Right lobe of liver (tissue), 6 donors: Measurements from ENCODE around the gene CAMK2D. TPM values are rescaled to one million over a fixed set of nuclear protein-coding genes. Genes with fewer than 3 reads are reported as not detected.

Source experiments
- ATAC-seq, 4 donors: fragments of 200-7000 bp; cut with Tn5 transposase; one replicate each; pipeline ENCODE4 v1.9.1; 2020; ENCODE audit warnings: mild to moderate bottlenecking in 4 of 4, moderate library complexity in 4 of 4
- DNase-seq, 3 donors: peaks; one replicate each; pipeline ENCODE4 v3.0.0-alpha.2; 2020
- H3K27ac ChIP-seq, 3 donors: fragments of 200-600 bp; one replicate each; pipeline ENCODE4 v1.8.0; 2022
- H3K27me3 ChIP-seq, 2 donors: fragments of 200-600 bp; one replicate each; pipeline ENCODE4 v1.8.0; 2022
- H3K36me3 ChIP-seq, 4 donors: fragments of 200-600 bp; sonication (generic) in 1 of 4; one replicate each; pipeline versions ENCODE4 v1.5.1 to v1.8.0; 2017 to 2022; ENCODE audit warnings: control low read depth in 1 of 4
- H3K4me1 ChIP-seq, 4 donors: fragments of 200-600 bp; sonication (generic) in 1 of 4; one replicate each; pipeline versions ENCODE4 v1.5.1 to v1.8.0; 2017 to 2022; ENCODE audit warnings: control low read depth in 1 of 4
- H3K4me3 ChIP-seq, 3 donors: fragments of 200-600 bp; one replicate each; pipeline ENCODE4 v1.8.0; 2022
- H3K9me3 ChIP-seq, 4 donors: fragments of 200-600 bp; sonication (generic) in 1 of 4; one replicate each; pipeline versions ENCODE4 v1.5.1 to v1.8.0; 2017 to 2022; ENCODE audit warnings: control low read depth in 1 of 4
- POLR2A ChIP-seq: fragments of 450-650 bp; IDR thresholded peaks from one replicate; pipeline ENCODE4 v1.6.1; 2017; ENCODE audit warnings: antibody characterized with exemption, mild to moderate bottlenecking
- WGBS: methylation state at CpG from one replicate; pipeline ENCODE4 v1.1.6; 2018; ENCODE audit warnings: low coverage, low lambda C conversion rate; ENCODE audit not compliant: insufficient coverage; ENCODE audit errors: missing lambda C conversion rate; 5-methylcytosine and 5-hydroxymethylcytosine counted together
- intact Hi-C, 2 donors: fragments of 100-400 bp; cut with DNase I; formaldehyde crosslinking; loops; one replicate each; pipeline versions ENCODE4 v1.11.2 to v1.14.1; 2022
- total RNA-seq, 6 experiments: library from RNA; depleted of rRNA in 2 of 6; stranded (reverse); fragments of >200 nt in 2 of 6; fragmentation: NEBNext Ultra II Directional in 3 of 6; extraction: Animal tissue kit (Norgen Biotek cat#: 25700) in 3 of 6; gene quantifications; one replicate each; pipeline versions ENCODE4 v1.1.0 to v1.2.4, GENCODE V29; 2016 to 2023
- TF ChIP-seq, protein P1 (sequence below), 4 donors: fragments of 200-600 bp in 3 of 4; fragments of 450-650 bp in 1 of 4; IDR thresholded peaks; one replicate each; pipeline versions ENCODE4 v1.5.1 to v1.8.0; 2016 to 2022; ENCODE audit warnings: antibody characterized with exemption in 4 of 4, mild to moderate bottlenecking in 2 of 4
- donor health status: DM: no; HTN: yes; CAD: no.
- donor health status: DM: no; HTN: no; CAD: no.
- donor health status: DM: no; HTN: no; CAD: no.
- donor health status: DM: no; HTN: yes; CAD: no.
- donor health status: DM: no; HTN: yes; CAD: no.

The CAMK2D gene
- total RNA-seq, 6 experiments from 2014 or later: 17.0 to 30.6 (median 22.6) TPM

DNA sequence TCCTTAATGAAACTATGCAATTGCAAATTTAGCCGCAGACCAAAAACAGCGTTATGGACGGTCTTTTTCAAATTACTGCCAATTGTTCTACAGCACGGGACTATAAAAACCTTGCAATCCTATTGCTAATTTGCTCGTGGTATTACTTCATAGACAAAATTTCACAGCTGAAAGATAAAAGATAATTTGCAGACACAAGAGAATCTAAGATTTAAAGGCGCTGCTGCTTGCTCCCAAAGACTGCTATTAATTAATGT, 1.4 kb upstream of the CAMK2D start:
- WGBS: 5% methylated on average over 6 of the region's 6 CpGs
- no peaks in the 10 kb centered on the region for H3K9me3 ChIP-seq
- no peak for TF ChIP-seq POLR2A
- TF ChIP-seq, protein P1, sequence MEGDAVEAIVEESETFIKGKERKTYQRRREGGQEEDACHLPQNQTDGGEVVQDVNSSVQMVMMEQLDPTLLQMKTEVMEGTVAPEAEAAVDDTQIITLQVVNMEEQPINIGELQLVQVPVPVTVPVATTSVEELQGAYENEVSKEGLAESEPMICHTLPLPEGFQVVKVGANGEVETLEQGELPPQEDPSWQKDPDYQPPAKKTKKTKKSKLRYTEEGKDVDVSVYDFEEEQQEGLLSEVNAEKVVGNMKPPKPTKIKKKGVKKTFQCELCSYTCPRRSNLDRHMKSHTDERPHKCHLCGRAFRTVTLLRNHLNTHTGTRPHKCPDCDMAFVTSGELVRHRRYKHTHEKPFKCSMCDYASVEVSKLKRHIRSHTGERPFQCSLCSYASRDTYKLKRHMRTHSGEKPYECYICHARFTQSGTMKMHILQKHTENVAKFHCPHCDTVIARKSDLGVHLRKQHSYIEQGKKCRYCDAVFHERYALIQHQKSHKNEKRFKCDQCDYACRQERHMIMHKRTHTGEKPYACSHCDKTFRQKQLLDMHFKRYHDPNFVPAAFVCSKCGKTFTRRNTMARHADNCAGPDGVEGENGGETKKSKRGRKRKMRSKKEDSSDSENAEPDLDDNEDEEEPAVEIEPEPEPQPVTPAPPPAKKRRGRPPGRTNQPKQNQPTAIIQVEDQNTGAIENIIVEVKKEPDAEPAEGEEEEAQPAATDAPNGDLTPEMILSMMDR (IDR thresholded peaks at IDR 0.05): peak in 1 of 4 donors; percentile 23
- no peaks in the 10 kb centered on the region for H3K36me3 ChIP-seq
- H3K4me3 ChIP-seq: peak overlapping the region; percentile 49 to 75 (median 74)
- H3K27ac ChIP-seq: peak overlapping the region; percentile 94 to 99 (median 99)
- no peak for ATAC-seq
- no peak for DNase-seq
- intact Hi-C loops: loop anchor here in 1 of 2 donors (5.0 kb wide), 1 partner anchor 356 kb away; no protein-coding TSS in a partner anchor
- no peaks in the 10 kb centered on the region for H3K27me3 ChIP-seq
- peaks cover 0 to 19% (median 4%) of the 10 kb centered on the region in 4 donors for H3K4me1 ChIP-seq

DNA sequence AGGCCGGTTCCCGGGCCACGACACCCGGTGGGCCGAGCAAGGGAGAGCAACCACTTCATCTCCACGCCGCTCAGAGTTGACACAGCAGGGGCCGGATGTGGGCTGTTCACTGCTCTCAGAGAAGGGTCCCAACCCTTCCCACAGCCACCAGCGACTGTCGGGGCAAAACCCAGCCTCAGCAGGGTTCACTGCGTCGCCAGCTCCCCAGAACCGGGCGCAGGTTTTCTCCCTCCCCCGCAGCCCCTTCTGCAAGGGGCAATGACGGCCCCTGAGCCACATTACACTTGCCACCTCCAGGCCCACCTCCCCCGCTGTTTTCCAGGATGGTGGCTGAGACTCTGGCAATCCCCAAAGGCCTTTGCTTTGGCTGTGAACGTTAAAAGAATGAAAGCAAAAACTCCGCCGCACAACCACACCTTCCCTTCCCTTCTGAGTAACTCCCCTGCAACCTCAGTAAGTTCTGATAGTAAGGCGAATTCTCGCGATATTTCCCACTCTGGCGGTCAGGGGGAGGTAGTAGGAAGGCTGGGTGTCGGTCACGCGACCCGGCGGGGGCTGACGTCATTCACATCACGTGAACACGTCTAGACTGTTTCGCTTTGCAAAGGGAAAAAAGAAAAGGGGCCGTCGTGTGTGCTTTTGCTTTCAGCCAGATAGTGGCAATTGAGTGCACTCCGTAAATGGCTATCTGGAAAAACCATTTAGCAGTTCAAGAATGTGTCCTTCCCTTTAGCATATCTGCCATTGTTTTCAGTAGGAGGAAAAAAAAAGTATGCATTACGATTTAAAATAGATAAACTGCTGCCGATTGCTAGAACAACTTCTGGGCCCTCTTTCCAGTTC, 869 bp upstream of the CAMK2D start:
- Histone ChIP-seq H3K9me3 (no peaks in the 10 kb centered on the region), H3K4me3 (peak overlapping the region; percentile 49 to 75 (median 74)), H3K27ac (peak overlapping the region; percentile 94 to 99 (median 99)), H3K36me3 (peaks cover 0 to 1% (median 0%) of the 10 kb centered on the region in 4 donors), H3K4me1 (peaks cover 0 to 19% (median 4%) of the 10 kb centered on the region in 4 donors), H3K27me3 (no peaks in the 10 kb centered on the region)
- TF ChIP-seq, protein P1 (IDR thresholded peaks at IDR 0.05): peak in 1 of 4 donors; percentile 5
- TF ChIP-seq POLR2A: peak; percentile 97
- ATAC-seq: peak; percentile 71 to 79 (median 74)
- intact Hi-C loops: loop anchor here in 1 of 2 donors (5.0 kb wide), 1 partner anchor 355 kb away; no protein-coding TSS in a partner anchor
- 0% methylated on average over 24 of the region's 38 CpGs for WGBS
- DNase-seq: peak; percentile 98 to 99 (median 98)

DNA sequence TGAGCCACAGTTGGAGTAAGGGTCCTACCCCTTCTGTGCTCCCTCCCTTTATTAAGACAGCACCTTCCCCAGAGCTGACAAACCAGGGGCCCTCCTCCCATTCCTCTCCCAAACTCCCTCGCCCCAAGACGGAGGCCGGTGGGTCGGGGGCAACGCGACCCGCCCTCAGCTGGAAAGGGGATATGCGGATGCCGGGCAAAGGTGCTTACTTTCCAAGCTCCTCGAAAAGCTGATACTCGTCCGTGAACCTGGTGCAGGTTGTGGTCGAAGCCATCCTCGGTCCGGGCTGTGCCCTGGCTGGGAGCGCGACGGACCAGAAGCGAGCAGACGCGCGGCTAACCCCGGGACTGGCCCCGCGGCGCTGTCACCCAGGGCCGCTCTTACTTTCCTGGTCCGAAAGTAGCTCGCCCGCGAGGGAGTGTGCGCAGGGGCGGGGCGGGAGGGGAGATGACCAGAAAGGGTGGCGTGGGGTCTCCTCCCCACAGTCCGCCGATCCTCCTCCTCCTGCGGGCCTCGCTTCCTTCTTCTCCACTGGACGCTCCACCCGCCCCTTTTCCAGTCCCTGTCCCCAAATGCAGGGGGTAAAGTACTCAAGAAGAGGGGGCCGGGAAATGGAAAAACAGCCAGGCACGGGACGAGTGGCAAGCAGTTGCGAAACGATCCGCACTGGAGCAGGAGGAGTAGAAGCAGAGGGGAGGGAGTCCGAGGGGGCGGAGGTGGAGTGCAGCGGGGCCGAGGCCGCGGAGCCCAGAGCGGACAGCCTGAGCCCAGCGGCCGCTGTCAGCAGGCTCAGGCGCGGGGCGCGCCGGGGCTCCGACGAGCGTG, 531 bp downstream of the CAMK2D start:
- Histone ChIP-seq H3K9me3 (no peaks in the 10 kb centered on the region), H3K36me3 (peaks cover 0 to 1% (median 0%) of the 10 kb centered on the region in 4 donors), H3K4me3 (peak overlapping the region; percentile 49 to 75 (median 74)), H3K4me1 (peaks cover 0 to 19% (median 4%) of the 10 kb centered on the region in 4 donors), H3K27me3 (no peaks in the 10 kb centered on the region), H3K27ac (peak overlapping the region; percentile 94 to 99 (median 99))
- ATAC-seq (peak; percentile 57 to 73 (median 70)), DNase-seq (peak; percentile 87 to 91 (median 89))
- TF ChIP-seq, protein P1 (IDR thresholded peaks at IDR 0.05): no peak
- TF ChIP-seq POLR2A: peak; percentile 74
- WGBS: 1% methylated on average over 18 of the region's 64 CpGs
- intact Hi-C loops: loop anchor here in 1 of 2 donors (5.0 kb wide), 1 partner anchor 354 kb away; no protein-coding TSS in a partner anchor

DNA sequence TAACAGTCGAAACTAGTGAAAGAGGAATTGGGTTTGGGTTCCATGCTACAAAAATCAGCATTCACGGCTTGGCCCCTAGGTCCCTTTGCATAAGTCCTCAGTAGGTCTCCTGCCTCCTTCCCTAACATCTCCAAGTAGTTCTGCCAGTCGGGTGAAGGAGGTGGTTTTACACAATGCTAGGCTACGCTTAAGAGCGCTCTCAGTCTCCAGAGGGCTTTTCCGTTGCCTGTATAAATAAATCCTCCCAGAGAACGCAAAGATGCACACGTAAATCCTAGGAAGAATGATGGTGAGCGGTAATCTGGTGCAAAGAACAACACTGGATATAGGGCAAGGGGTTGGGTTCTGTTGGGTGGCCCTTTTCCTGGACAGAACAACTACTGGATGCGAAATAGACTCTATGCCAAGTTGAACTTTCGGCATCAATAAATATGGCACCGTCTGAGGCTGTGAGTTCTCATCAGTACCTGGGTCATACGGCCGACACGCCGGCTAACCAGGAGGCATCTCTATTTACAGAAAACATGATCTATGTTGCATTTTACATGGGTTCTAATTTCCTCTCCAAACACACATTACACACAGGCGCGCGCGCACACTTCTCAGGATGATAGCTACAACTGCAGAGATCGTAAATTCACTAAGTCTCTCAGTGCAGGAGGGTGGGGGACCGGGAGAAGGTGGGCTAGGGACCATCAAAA, 1.3 kb downstream of the CAMK2D start:
- DNase-seq (peak; percentile 39 to 54 (median 46)), ATAC-seq (peak; percentile 1 to 2 (median 1))
- Histone ChIP-seq H3K36me3 (peaks cover 0 to 1% (median 0%) of the 10 kb centered on the region in 4 donors), H3K27ac (peak overlapping the region; percentile 94 to 99 (median 99)), H3K9me3 (no peaks in the 10 kb centered on the region), H3K27me3 (no peaks in the 10 kb centered on the region), H3K4me1 (peaks cover 0 to 19% (median 4%) of the 10 kb centered on the region in 4 donors), H3K4me3 (peak overlapping the region; percentile 49 to 75 (median 74))
- intact Hi-C loops: loop anchor here in 1 of 2 donors (5.0 kb wide), 1 partner anchor 353 kb away; no protein-coding TSS in a partner anchor
- no peak for TF ChIP-seq POLR2A
- TF ChIP-seq, protein P1 (IDR thresholded peaks at IDR 0.05): no peak
- WGBS: under 1% methylated on average over 22 of the region's 22 CpGs
